GM20431 (cell line): ENCODE measurements around the gene BLM.
"Not testable (repeated sequence)": the region's sequence is repeated elsewhere in the genome, so short reads cannot be mapped to it uniquely, and the experiment has no call there.

Source experiments
- in situ Hi-C: fragments of 300-500 bp; cut with MseI, MboI; formaldehyde crosslinking; loops from one replicate; pipeline ENCODE4 v1.15.0; 2020; ENCODE audit warnings: low sequenced_read_pairs; ENCODE audit not compliant: unreplicated experiment

The BLM gene

GRCh38 chr15:90716976-90717821 is at the start of gene BLM:
Gene BLM, plus strand, starts transcription at chr15:90717346. Its CDS starts 30,047 bp downstream, at chr15:90747393.
- in situ Hi-C loops: no loop called here

- in situ Hi-C loops: not testable (repeated sequence)
Observed at GRCh38 chr15:90667755-90668345, 49.3 kb upstream of the BLM start.

- in situ Hi-C loops: not testable (repeated sequence)
Observed at GRCh38 chr15:90670631-90671030, 46.5 kb upstream of the BLM start.

- in situ Hi-C loops: no loop called here
Observed at GRCh38 chr15:90671216-90671615, 45.9 kb upstream of the BLM start.

GRCh38 chr15:90673357-90673756 is 43.8 kb upstream of the BLM start:
- in situ Hi-C loops: not testable (repeated sequence)

- in situ Hi-C loops: no loop called here
Observed at GRCh38 chr15:90674476-90674875, 42.7 kb upstream of the BLM start.

GRCh38 chr15:90675464-90675863 is 41.7 kb upstream of the BLM start:
- in situ Hi-C loops: no loop called here

GRCh38 chr15:90677807-90678790 is 39.0 kb upstream of the BLM start:
- in situ Hi-C loops: no loop called here

GRCh38 chr15:90679959-90680358 is 37.2 kb upstream of the BLM start:
- in situ Hi-C loops: no loop called here

- in situ Hi-C loops: no loop called here
Observed at GRCh38 chr15:90680371-90680935, 36.7 kb upstream of the BLM start.

GRCh38 chr15:90681056-90681455 is 36.1 kb upstream of the BLM start:
- in situ Hi-C loops: no loop called here

GRCh38 chr15:90681480-90681879 is 35.7 kb upstream of the BLM start:
- in situ Hi-C loops: no loop called here

- in situ Hi-C loops: no loop called here
Observed at GRCh38 chr15:90683371-90683770, 33.8 kb upstream of the BLM start.

GRCh38 chr15:90683876-90684275 is 33.3 kb upstream of the BLM start:
- in situ Hi-C loops: no loop called here

- in situ Hi-C loops: no loop called here
Observed at GRCh38 chr15:90684281-90684680, 32.9 kb upstream of the BLM start.

- in situ Hi-C loops: no loop called here
Observed at GRCh38 chr15:90685591-90686434, 31.3 kb upstream of the BLM start.

GRCh38 chr15:90686435-90687218 is 30.5 kb upstream of the BLM start:
- in situ Hi-C loops: no loop called here

- in situ Hi-C loops: not testable (repeated sequence)
Observed at GRCh38 chr15:90689326-90689961, 27.7 kb upstream of the BLM start.
